K562 (cell line): ENCODE data around the gene MAGEB2. TPM values are rescaled to one million over a fixed set of nuclear protein-coding genes. Genes with fewer than 3 reads are reported as not detected.

Source experiments
- ATF1 ChIP-seq, 2 experiments: fragments of 450-650 bp in 1 of 2; IDR thresholded peaks; 2 replicates each; pipeline ENCODE4 v1.6.1; 2016; ENCODE audit warnings: missing compliant biosample characterization in 1 of 2, missing genetic modification characterization in 1 of 2
- CREM ChIP-seq: IDR thresholded peaks from 2 replicates; pipeline ENCODE4 v1.6.1; 2014; ENCODE audit warnings: antibody characterized with exemption, low read depth
- CXXC5 ChIP-seq: fragments of 250-450 bp; sonication (Bioruptor Pico); IDR thresholded peaks from 2 replicates; pipeline ENCODE4 v1.8.0; 2022; ENCODE audit warnings: inconsistent platforms, mild to moderate bottlenecking, moderate library complexity
- EP400 ChIP-seq: fragments of 450-650 bp; IDR thresholded peaks from 2 replicates; pipeline ENCODE4 v1.6.1; 2017; ENCODE audit warnings: antibody characterized with exemption, mild to moderate bottlenecking, moderate library complexity
- ETV6 ChIP-seq, 3 experiments: fragments of 150-350 bp in 1 of 3; sonication (generic) in 1 of 3; formaldehyde crosslinking in 1 of 3; IDR thresholded peaks; 2 replicates each; pipeline versions ENCODE4 v1.6.1 to v1.8.0; 2014 to 2022; ENCODE audit warnings: borderline replicate concordance in 2 of 3, low read depth in 2 of 3, antibody characterized with exemption in 1 of 3, low read length in 1 of 3, mild to moderate bottlenecking in 1 of 3, missing genetic modification reagents in 1 of 3
- FOSL1 ChIP-seq: fragments of 200-800 bp; sonication (Bioruptor generic); conservative IDR thresholded peaks from 2 replicates; pipeline ENCODE4 v1.6.1; 2016; ENCODE audit warnings: missing genetic modification characterization, missing compliant biosample characterization
- HCFC1 ChIP-seq: IDR thresholded peaks from 2 replicates; pipeline ENCODE4 v1.6.1; 2012; ENCODE audit warnings: low read depth, low read length, improper control_type of control experiment
- HNRNPLL ChIP-seq: fragments of 200-400 bp; formaldehyde crosslinking; IDR thresholded peaks from 2 replicates; pipeline ENCODE4 v1.6.1; 2017; ENCODE audit warnings: low read length, low read depth, mild to moderate bottlenecking; ENCODE audit not compliant: poor library complexity, severe bottlenecking
- KDM4B ChIP-seq, 2 experiments: fragments of 450-650 bp in 1 of 2; sonication (generic) in 1 of 2; IDR thresholded peaks; 2 replicates each; pipeline ENCODE4 v1.6.1; 2016 to 2017; ENCODE audit warnings: borderline replicate concordance in 2 of 2, antibody characterized with exemption in 1 of 2, low read depth in 1 of 2, mild to moderate bottlenecking in 1 of 2
- MCM2 ChIP-seq: fragments of 450-650 bp; IDR thresholded peaks from 2 replicates; pipeline ENCODE4 v1.6.1; 2017; ENCODE audit warnings: low read depth, mild to moderate bottlenecking
- POLR2B ChIP-seq: fragments of 450-650 bp; IDR thresholded peaks from 2 replicates; pipeline ENCODE4 v1.6.1; 2018; ENCODE audit warnings: low read depth; ENCODE audit not compliant: partially characterized antibody
- RNF2 ChIP-seq: sonication (generic); IDR thresholded peaks from 2 replicates; pipeline ENCODE4 v1.6.1; 2016
- TAF1 ChIP-seq: IDR thresholded peaks from 2 replicates; pipeline ENCODE4 v1.6.1; 2011; ENCODE audit warnings: mild to moderate bottlenecking, low read length, moderate library complexity; ENCODE audit not compliant: insufficient read depth, control insufficient read depth, severe bottlenecking; ENCODE audit errors: extremely low read depth
- TBL1XR1 ChIP-seq, 2 experiments: IDR thresholded peaks; 2 replicates each; pipeline ENCODE4 v1.6.1; 2012; ENCODE audit warnings: improper control_type of control experiment in 2 of 2, low read length in 2 of 2, mild to moderate bottlenecking in 1 of 2
- ZBTB40 ChIP-seq, 2 experiments: fragments of 450-650 bp in 1 of 2; sonication (generic) in 1 of 2; formaldehyde crosslinking in 1 of 2; IDR thresholded peaks; 2 replicates each; pipeline versions ENCODE4 v1.7.1 to v1.9.0; 2016 to 2022; ENCODE audit warnings: inconsistent platforms in 1 of 2, mild to moderate bottlenecking in 1 of 2, missing genetic modification reagents in 1 of 2
- ZKSCAN3 ChIP-seq: fragments of 250-450 bp; sonication (Bioruptor Pico); IDR thresholded peaks from 2 replicates; pipeline ENCODE4 v1.4.0; 2020
- polyA plus RNA-seq, 8 experiments: library from polyadenylated mRNA; depleted of rRNA in 4 of 8; stranded (reverse) in 5 of 8; unstranded in 3 of 8; fragments of >200 nt; fragmentation: Nextera tagmentation in 2 of 8; fragmentation: Illumina TruSeq in 1 of 8; extraction: Ambion mirVana in 2 of 8; extraction: Trizol in 1 of 8; gene quantifications; 2 replicates each; pipeline versions ENCODE4 v1.2.1 to v1.2.3, GENCODE V29; 2011 to 2014; ENCODE audit warnings: inconsistent platforms in 1 of 8, missing spikeins in 1 of 8
- total RNA-seq, 7 experiments: library from RNA; depleted of rRNA in 6 of 7; stranded (reverse); fragments of >200 nt in 6 of 7; fragmentation: Illumina TruSeq in 2 of 7; extraction: Trizol in 2 of 7; gene quantifications; 2 replicates each; pipeline versions ENCODE4 v1.2.1 to v1.2.3, GENCODE V29; 2011 to 2021; ENCODE audit warnings: low replicate concordance in 1 of 7
- TF ChIP-seq, protein P1 (sequence below), 2 experiments: fragments of 450-650 bp; conservative IDR thresholded peaks; 2 replicates each; pipeline ENCODE4 v1.6.1; 2017; ENCODE audit warnings: mild to moderate bottlenecking in 2 of 2, moderate library complexity in 2 of 2

Gene MAGEB2
- total and polyA plus RNA-seq, 9 of the 15 experiments (the other 6 are each of a cell fraction or from before 2014, with no cell fraction given), result 21.6 to 277 (median 88.8) TPM

- TF ChIP-seq ZBTB40 (IDR thresholded peaks at IDR 0.05) (peak; percentile 95), ZBTB40 (CRISPR knock-in tag; IDR thresholded peaks at IDR 0.05) (no peak), CXXC5 (CRISPR knock-in tag) (peak; percentile 80), ETV6 (IDR thresholded peaks at IDR 0.05; ENCODE audit: borderline replicate concordance in 1 of 2, low read depth in 2 of 2, low read length in 1 of 2) (peak in 1 of 2 experiments; percentile 45; a peak in 1 of 4 replicates), ETV6 (CRISPR knock-in tag; IDR thresholded peaks at IDR 0.05; ENCODE audit: borderline replicate concordance) (no peak), KDM4B (IDR thresholded peaks at IDR 0.05; ENCODE audit: borderline replicate concordance in 2 of 2, low read depth in 1 of 2) (peak in 1 of 2 experiments; percentile 60; a peak in 1 of 4 replicates), MCM2 (no peak), POLR2B (peak; percentile 57), HCFC1 (peak; percentile 25; the same call in 1 of the 2 replicates), TBL1XR1 (IDR thresholded peaks at IDR 0.05; ENCODE audit: low read length in 2 of 2) (0 out of 4 replicates have a peak, but pooled peaks of 1 of the 2 experiments have one; percentile 24), FOSL1 (tag) (peak; percentile 93), CREM (peak; percentile 95), TAF1 (peak; percentile 65), RNF2 (0 out of 2 replicates have a peak, but pooled peaks have one; percentile 13), ZKSCAN3 (CRISPR knock-in tag) (no peak), EP400 (peak; percentile 62), ATF1 (CRISPR knock-in tag; IDR thresholded peaks at IDR 0.05) (no peak), ATF1 (tag; IDR thresholded peaks at IDR 0.05) (peak; percentile 95), HNRNPLL (no peak)
- TF ChIP-seq, protein P1, sequence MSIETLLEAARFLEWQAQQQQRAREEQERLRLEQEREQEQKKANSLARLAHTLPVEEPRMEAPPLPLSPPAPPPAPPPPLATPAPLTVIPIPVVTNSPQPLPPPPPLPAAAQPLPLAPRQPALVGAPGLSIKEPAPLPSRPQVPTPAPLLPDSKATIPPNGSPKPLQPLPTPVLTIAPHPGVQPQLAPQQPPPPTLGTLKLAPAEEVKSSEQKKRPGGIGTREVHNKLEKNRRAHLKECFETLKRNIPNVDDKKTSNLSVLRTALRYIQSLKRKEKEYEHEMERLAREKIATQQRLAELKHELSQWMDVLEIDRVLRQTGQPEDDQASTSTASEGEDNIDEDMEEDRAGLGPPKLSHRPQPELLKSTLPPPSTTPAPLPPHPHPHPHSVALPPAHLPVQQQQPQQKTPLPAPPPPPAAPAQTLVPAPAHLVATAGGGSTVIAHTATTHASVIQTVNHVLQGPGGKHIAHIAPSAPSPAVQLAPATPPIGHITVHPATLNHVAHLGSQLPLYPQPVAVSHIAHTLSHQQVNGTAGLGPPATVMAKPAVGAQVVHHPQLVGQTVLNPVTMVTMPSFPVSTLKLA (conservative IDR thresholded peaks at IDR 0.05), result peak in 1 of 2 experiments; percentile 49; a peak in 1 of 4 replicates
These were observed at the start of gene MAGEB2 (continued) for GRCh38 chrX:30215357-30215843.
